ENCODE data around the gene MYG1.

MYG1 gene

DNA sequence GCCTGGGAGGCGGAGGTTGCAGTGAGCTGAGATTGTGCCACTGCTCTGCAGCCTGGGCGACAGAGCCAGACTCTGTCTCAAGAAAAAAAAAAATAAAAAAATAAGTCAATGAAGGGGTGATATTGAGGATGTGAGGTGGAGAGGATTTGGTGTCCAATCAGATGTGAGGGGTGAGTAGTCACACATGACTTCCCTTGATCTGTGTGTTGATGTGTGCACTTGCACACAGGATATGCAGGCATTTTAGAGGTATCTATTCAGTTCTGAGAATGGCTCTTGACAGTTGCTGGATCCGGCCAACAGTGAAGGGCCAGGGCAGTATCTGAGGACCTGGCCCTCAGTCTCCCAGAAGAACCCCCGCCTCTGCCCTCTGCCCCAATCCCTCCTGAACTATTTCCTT lies 44.5 kb downstream of the MYG1 start:
- TF ChIP-seq, protein P1, sequence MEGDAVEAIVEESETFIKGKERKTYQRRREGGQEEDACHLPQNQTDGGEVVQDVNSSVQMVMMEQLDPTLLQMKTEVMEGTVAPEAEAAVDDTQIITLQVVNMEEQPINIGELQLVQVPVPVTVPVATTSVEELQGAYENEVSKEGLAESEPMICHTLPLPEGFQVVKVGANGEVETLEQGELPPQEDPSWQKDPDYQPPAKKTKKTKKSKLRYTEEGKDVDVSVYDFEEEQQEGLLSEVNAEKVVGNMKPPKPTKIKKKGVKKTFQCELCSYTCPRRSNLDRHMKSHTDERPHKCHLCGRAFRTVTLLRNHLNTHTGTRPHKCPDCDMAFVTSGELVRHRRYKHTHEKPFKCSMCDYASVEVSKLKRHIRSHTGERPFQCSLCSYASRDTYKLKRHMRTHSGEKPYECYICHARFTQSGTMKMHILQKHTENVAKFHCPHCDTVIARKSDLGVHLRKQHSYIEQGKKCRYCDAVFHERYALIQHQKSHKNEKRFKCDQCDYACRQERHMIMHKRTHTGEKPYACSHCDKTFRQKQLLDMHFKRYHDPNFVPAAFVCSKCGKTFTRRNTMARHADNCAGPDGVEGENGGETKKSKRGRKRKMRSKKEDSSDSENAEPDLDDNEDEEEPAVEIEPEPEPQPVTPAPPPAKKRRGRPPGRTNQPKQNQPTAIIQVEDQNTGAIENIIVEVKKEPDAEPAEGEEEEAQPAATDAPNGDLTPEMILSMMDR (IDR thresholded peaks at IDR 0.05) = no peak

DNA sequence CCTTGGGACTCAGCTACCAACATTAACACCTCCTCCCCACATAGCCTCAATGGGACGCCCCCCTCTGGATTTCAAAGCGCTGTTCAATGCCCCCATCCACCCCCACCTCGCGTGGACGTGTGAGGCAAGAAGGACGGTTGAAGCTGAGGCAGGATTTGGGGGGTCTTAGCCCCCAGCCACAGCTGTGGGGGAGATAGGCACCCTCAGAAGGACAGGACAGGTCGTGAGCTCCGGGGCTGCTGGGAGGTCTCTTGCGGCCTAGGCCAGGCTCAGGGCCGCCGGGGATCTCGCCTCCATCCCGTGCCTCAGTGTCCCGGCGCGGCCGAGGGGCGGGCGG lies 45.0 kb downstream of the MYG1 start:
- TF ChIP-seq, protein P1 (IDR thresholded peaks at IDR 0.05) = no peak

DNA sequence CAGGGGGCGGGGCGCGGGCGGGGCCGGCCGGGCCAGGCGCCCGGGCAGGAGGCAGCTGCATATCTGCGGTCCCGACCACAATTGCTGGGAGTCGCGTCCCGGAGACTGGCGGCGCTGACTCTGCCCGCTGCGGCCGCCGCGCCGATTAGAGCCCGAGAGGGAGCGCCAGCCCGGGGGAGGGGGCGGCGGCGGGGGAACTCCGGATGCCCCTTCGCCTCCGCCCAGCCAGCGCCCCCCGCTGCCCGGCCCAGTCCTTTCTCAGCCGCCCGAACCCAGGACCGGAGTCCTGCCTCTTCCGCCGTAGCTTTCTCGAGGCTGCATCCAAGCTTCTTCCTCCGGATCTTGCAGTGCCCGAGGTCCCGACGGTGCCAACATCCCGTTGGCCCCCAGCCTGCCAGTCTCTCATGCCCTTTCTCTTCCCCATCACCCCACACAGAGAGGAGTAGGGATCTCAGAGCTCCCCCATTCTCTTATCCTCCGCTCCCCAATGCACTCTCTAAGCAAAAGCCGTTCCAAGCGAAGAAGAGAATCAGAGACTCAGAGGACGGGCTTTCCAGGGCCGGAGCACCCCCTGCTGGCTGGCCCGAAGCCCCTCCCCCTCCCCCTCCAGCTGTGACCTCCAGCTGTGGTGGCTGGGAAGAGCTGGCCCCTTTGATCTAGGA lies 45.5 kb downstream of the MYG1 start:
- TF ChIP-seq, protein P1 (IDR thresholded peaks at IDR 0.05) = peak; percentile 53

DNA sequence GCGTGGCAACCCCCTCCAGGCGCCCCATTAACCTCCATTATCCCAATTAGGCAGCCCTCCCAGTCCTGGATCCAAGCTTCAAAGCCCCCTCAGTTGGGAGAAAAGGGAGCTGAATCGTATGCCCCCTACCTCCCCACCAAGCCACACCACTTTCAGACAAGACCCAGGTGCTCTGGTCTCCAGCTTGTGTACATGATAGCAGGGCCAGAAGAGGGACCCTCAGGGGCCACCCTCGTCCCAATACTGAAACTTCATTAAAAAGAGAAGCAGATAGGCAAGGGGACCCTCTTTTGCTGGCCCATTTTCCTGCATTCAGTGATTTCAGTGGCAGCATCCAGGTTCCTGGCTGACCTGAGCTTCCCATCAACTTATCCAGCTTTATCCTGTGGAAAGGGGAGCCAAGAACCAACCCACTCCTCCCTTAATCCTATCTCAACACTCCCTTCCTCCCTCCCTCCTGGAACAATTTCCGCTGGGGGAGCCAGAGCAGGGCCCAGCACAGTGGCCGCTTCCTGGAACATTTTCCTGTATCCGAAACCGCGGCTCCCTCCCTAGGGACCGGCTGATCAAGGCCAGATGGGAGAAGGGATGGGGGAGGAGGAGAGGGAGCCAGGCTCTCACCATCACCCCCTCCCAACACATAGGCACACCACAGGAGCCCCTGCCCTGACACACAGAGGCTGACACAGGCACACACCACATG lies 46.1 kb downstream of the MYG1 start:
- TF ChIP-seq, protein P1 (IDR thresholded peaks at IDR 0.05) = no peak

DNA sequence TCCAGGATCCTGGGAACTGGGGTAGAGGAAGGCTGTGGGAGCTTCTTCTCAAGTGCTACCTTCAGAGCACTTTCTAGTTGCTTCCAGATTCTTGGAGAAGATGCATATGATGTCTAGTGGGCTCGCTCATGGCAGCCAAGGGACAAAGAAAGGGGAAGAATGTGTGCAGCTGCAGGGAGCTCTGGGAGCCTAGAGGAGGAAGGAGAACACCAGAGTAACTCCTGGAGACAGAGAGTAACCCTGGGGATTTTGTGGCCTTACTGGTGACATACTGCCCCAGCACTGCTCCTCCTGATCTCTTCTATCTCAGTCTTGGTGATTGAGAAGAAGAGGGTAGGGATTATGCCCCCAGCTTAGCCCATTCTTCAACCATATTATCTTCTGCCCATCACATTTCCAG lies 47.0 kb downstream of the MYG1 start:
- TF ChIP-seq, protein P1 (IDR thresholded peaks at IDR 0.05) = no peak

DNA sequence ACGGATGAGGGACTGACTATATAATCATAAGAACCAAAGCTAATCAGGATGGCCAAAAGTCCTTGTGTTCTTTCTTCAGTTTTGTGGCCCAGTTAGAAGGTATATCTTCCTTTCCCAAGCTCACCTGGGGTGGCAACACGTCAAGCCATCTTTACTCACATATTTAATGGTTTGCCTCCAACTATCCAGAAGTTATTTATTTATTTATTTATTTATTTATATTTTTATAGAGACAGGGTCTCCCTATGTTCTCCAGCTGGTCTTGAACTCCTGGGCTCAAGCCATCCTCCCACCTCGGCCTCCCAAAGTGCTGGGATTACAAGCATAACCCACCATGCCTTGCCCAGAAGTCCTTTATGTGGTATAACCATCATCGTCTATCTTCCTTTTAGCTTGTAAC lies 48.4 kb downstream of the MYG1 start:
- TF ChIP-seq, protein P1 (IDR thresholded peaks at IDR 0.05) = no peak

DNA sequence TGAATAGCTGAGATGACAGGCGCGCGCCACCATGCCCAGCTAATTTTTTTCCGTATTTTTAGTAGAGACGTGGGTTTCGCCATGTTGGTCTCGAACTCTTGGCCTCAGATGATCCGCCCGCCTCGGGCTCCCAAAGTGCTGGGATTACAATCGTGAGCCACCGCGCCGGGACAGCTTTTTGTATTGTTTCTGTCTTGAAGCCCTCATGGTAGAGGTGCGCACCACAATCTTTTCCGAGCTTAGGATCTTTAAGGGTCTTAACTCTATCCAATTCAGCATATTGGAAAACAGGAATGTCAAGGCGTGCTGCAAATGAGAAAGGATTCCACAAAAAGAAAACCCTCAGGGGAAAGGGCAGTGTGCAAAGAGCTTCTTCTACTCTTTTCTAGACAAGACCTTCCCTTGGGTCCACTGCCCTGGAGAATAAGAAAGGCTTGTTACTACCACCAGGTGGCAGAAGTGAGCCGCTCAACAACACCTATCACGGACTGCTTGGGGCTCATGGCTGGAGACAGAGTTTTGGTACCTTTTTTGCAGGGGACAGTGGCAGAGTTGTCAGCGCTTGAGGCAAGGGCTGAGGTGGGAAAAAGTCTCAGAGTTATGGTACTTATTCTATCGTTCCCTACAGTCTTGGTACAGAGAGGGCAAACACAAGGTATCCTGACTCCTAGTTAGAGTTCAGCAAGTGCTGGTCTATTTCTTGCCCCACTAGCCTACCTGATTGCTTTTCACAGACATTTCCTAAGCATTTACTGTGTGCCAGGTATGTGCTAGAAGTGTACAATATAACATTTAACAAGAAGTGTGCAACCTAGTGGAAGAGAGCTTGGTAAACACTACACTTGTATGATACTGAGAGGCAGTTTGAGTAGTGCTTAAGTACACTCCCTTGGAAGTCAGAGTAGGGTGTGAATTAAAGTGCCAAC lies 53.1 kb downstream of the MYG1 start:
- TF ChIP-seq, protein P1 (IDR thresholded peaks at IDR 0.05) = peak; percentile 80

Measured in LNCAP (cell line).